Renal pelvis (tissue), 3 donors: ENCODE data around the gene SPSB4. TPM values are rescaled to one million over a fixed set of nuclear protein-coding genes. Genes with fewer than 3 reads are reported as not detected.

ENCODE experiments used
- polyA plus RNA-seq, 3 donors: library from polyadenylated mRNA; unstranded; fragments of 120-200 nt; gene quantifications; one replicate each; pipeline ENCODE4 v1.2.1, GENCODE V29; 2013; ENCODE audit not compliant: insufficient read length in 3 of 3

The SPSB4 gene
- polyA plus RNA-seq, 3 donors = 14.6 to 21.0 (median 20.0) TPM

Other genes starting within 250 kb of the SPSB4 start
- gene SLC25A36, start 109.5 kb upstream of the SPSB4 start, polyA plus RNA-seq = 100 to 1,000 TPM; 153 to 188 (median 169) TPM
- 10 to 100 TPM; 34.8 to 41.2 (median 37.7) TPM for gene PXYLP1, start 180.5 kb downstream of the SPSB4 start, polyA plus RNA-seq